Measurements from ENCODE around the gene ERGIC2. TPM values are rescaled to one million over a fixed set of nuclear protein-coding genes. Genes with fewer than 3 reads are reported as not detected.

The ERGIC2 gene, protein sequence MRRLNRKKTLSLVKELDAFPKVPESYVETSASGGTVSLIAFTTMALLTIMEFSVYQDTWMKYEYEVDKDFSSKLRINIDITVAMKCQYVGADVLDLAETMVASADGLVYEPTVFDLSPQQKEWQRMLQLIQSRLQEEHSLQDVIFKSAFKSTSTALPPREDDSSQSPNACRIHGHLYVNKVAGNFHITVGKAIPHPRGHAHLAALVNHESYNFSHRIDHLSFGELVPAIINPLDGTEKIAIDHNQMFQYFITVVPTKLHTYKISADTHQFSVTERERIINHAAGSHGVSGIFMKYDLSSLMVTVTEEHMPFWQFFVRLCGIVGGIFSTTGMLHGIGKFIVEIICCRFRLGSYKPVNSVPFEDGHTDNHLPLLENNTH
- total RNA-seq, result 49.6 and 53.7 TPM in 2 replicates

DNA sequence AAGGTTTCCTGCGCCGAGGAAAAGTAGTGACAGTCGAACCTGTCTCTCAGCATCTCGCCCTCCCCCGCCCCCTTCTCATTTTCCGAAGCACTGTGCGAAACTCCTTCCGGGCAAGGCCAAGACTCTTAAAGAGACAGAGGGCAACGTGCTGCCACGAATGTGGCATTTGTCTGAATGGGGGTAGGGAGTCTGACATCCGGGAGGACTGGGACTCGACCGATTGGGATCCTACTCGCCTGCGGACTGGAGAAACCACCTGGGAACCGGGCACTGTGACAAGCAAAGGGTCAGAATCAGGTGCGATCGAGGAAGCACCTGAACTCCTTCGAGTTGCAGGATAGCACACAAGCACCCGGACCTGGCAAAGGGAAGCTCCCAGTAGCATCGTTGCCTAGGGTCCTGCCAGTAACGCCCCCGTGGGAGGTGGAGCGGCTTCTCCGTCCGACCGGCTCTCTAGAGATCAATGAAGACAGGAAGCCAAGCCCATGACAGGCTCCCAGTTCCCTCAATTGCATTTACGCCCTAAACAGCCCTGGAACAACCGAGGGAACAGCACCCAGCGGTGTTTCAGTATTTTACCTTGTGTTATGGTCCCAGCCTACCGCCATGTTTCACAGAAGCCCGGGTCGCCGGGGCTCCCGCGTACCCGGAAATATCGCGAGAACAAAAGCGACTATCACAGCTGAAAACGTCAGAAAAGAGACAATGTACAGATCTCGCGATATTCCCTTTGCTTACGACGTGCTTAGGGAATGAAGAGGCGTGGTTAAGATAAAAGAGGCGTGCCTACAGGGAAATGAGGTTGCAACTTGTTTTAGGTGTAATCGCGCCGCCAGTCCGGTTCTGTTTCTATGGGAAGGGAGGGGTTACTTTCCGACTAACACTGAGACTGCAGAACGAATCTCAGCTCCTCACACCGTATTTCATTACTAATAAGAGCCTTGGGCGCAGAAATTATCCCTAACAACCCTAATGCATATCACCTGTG lies at the start of gene ERGIC2:
ERGIC2 (minus strand) TSS at position 637 of the 988 bp plus-strand sequence. CDS start 9,539 bp downstream, outside the sequence.
- H3K4me3 ChIP-seq (ENCODE audit: low read depth, low read length), result peak within 1 kb of the TSS; percentile 61
- H3K27me3 ChIP-seq (ENCODE audit: control insufficient read depth, insufficient read depth, low read length), result no peaks in the 10 kb centered on the region
- DNase-seq (ENCODE audit: low read depth), result peak; percentile 98
- TF ChIP-seq, protein P1, sequence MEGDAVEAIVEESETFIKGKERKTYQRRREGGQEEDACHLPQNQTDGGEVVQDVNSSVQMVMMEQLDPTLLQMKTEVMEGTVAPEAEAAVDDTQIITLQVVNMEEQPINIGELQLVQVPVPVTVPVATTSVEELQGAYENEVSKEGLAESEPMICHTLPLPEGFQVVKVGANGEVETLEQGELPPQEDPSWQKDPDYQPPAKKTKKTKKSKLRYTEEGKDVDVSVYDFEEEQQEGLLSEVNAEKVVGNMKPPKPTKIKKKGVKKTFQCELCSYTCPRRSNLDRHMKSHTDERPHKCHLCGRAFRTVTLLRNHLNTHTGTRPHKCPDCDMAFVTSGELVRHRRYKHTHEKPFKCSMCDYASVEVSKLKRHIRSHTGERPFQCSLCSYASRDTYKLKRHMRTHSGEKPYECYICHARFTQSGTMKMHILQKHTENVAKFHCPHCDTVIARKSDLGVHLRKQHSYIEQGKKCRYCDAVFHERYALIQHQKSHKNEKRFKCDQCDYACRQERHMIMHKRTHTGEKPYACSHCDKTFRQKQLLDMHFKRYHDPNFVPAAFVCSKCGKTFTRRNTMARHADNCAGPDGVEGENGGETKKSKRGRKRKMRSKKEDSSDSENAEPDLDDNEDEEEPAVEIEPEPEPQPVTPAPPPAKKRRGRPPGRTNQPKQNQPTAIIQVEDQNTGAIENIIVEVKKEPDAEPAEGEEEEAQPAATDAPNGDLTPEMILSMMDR (IDR thresholded peaks at IDR 0.05; ENCODE audit: insufficient read depth, low read length, poor library complexity, severe bottlenecking), result no peak
- H3K36me3 ChIP-seq (ENCODE audit: control insufficient read depth, insufficient read depth, low read length), result no peaks in the 10 kb centered on the region

DNA sequence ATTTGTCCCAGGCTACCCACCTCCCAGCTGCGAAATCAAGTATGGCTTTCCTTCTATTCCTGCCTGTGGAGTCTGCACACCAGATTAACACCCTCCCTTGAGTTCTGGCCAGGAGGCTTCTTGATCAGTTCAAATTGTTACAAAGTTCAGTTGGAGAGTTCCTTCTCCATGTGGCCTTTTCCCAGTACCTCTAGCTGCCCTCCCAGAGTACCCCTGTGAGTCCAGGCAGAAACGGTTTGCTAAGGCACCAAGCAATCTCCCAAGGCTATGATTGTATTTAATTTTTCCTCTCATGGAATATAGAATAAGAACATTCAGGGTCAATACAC lies 49.7 kb upstream of the ERGIC2 start:
- H3K36me3 ChIP-seq (ENCODE audit: control insufficient read depth, insufficient read depth, low read length), result no peaks in the 10 kb centered on the region
- no peaks in the 10 kb centered on the region for H3K27me3 ChIP-seq (ENCODE audit: control insufficient read depth, insufficient read depth, low read length)
- no peak for DNase-seq (ENCODE audit: low read depth)
- TF ChIP-seq, protein P1 (IDR thresholded peaks at IDR 0.05; ENCODE audit: insufficient read depth, low read length, poor library complexity, severe bottlenecking), result no peak
- no peak overlapping the region for H3K4me3 ChIP-seq (ENCODE audit: low read depth, low read length)

DNA sequence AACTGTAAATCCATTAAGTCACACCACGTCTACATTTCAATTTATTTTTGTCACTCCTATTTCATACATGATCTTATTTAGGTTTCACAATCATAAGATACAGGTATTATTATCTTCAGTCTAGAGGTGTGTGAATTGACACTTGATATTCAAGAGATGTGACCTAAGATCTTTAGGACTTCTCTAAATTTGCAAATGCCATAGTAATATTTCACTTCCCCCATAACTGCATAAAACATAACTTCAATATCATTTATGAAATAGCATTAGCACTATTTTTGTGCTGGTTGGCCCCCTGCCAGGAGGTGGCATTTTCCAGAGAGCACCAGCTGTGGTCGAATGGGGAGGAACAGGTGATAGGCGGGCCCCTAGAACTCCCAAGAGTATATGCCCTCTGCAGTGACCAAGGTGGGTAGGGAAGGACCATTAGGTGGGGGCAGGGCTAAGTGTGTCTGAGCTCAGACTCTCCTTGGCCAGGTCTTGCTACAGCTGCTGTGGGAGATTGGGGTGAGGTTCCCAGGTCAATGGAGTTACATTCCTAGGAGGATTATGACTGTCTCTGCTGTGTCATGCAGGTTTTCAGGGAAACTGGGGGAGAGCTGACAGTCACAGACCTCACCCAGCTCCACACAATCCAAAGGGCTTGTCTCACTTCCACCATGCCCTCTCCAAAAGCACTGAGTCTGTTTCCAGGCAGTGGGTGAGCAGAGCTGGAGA lies 49.2 kb upstream of the ERGIC2 start:
- no peaks in the 10 kb centered on the region for H3K27me3 ChIP-seq (ENCODE audit: control insufficient read depth, insufficient read depth, low read length)
- no peak overlapping the region for H3K4me3 ChIP-seq (ENCODE audit: low read depth, low read length)
- no peaks in the 10 kb centered on the region for H3K36me3 ChIP-seq (ENCODE audit: control insufficient read depth, insufficient read depth, low read length)
- no peak for DNase-seq (ENCODE audit: low read depth)
- TF ChIP-seq, protein P1 (IDR thresholded peaks at IDR 0.05; ENCODE audit: insufficient read depth, low read length, poor library complexity, severe bottlenecking), result no peak

DNA sequence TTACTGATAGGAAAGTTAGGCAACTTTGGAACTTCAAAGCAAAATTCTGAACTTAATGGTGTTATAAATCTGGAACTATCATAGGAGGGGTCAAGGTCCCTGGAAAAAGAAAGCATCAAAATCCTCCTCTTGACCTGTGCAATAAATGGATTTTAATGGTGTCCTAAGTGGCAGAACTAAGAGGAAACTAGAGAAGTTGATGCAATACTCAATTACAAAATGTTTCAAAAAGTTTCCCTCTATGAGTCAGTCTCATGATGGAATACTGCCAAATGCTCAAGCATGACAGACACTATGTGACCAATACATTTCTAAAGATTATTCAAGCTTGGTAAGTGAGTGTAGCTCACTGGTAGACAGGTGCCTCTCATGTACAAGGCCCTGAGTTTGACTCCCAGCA lies 47.7 kb upstream of the ERGIC2 start:
- H3K27me3 ChIP-seq (ENCODE audit: control insufficient read depth, insufficient read depth, low read length), result no peaks in the 10 kb centered on the region
- peak; percentile 77 for DNase-seq (ENCODE audit: low read depth)
- no peaks in the 10 kb centered on the region for H3K36me3 ChIP-seq (ENCODE audit: control insufficient read depth, insufficient read depth, low read length)
- TF ChIP-seq, protein P1 (IDR thresholded peaks at IDR 0.05; ENCODE audit: insufficient read depth, low read length, poor library complexity, severe bottlenecking), result no peak
- no peak overlapping the region for H3K4me3 ChIP-seq (ENCODE audit: low read depth, low read length)

DNA sequence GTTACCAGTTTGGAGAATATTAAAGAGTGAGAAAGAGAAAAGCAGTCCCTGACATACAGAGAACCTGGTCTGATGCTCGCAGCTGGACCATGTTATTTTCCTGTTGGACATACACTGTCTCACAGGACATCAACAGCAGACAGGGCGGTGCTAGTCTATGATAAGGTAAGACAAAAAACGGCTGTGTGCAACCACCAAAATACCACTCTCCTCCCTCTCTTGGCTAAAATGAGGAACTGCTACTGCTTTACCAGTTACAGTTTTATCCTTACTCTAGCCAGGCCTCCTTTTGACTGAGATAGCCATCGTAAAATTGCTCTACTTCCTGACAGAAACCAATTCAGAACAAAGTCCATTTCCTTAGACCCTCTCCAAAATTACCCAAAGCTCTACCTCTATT lies 47.0 kb upstream of the ERGIC2 start:
- H3K4me3 ChIP-seq (ENCODE audit: low read depth, low read length), result no peak overlapping the region
- H3K27me3 ChIP-seq (ENCODE audit: control insufficient read depth, insufficient read depth, low read length), result no peaks in the 10 kb centered on the region
- H3K36me3 ChIP-seq (ENCODE audit: control insufficient read depth, insufficient read depth, low read length), result no peaks in the 10 kb centered on the region
- DNase-seq (ENCODE audit: low read depth), result no peak
- TF ChIP-seq, protein P1 (IDR thresholded peaks at IDR 0.05; ENCODE audit: insufficient read depth, low read length, poor library complexity, severe bottlenecking), result no peak

Data from kidney epithelial cell (primary cell).